ENCODE data around the gene TTYH1. TPM values are rescaled to one million over a fixed set of nuclear protein-coding genes. Genes with fewer than 3 reads are reported as not detected.

TTYH1 gene
- total RNA-seq, 1 donor from 2014 or later, result 2.9 TPM

- H3K4me1 Mint-ChIP-seq (ENCODE audit: low read depth, unreplicated experiment), result peaks cover 3% of the 10 kb centered on the region
- H3K27me3 Mint-ChIP-seq (ENCODE audit: unreplicated experiment), result peaks cover 17% of the 10 kb centered on the region
- peaks cover 22% of the 10 kb centered on the region for H3K9me3 Mint-ChIP-seq (ENCODE audit: unreplicated experiment)
- TF ChIP-seq CTCF (IDR thresholded peaks at IDR 0.05; ENCODE audit: partially characterized antibody, unreplicated experiment), result no peak
- H3K4me3 Mint-ChIP-seq (ENCODE audit: unreplicated experiment), result no peak overlapping the region
- H3K36me3 Mint-ChIP-seq (ENCODE audit: unreplicated experiment), result no peaks in the 10 kb centered on the region
- no peak for DNase-seq
- peak overlapping the region; percentile 52 for H3K27ac Mint-ChIP-seq (ENCODE audit: unreplicated experiment)
Observed at GRCh38 chr19:54459282-54460229, 44.3 kb downstream of the TTYH1 start.

- no peak overlapping the region for H3K27ac Mint-ChIP-seq (ENCODE audit: unreplicated experiment)
- TF ChIP-seq CTCF (IDR thresholded peaks at IDR 0.05; ENCODE audit: partially characterized antibody, unreplicated experiment), result no peak
- H3K4me3 Mint-ChIP-seq (ENCODE audit: unreplicated experiment), result no peak overlapping the region
- peaks cover 22% of the 10 kb centered on the region for H3K9me3 Mint-ChIP-seq (ENCODE audit: unreplicated experiment)
- peaks cover 17% of the 10 kb centered on the region for H3K27me3 Mint-ChIP-seq (ENCODE audit: unreplicated experiment)
- no peak for DNase-seq
- no peaks in the 10 kb centered on the region for H3K36me3 Mint-ChIP-seq (ENCODE audit: unreplicated experiment)
- H3K4me1 Mint-ChIP-seq (ENCODE audit: low read depth, unreplicated experiment), result peaks cover 3% of the 10 kb centered on the region
Observed at GRCh38 chr19:54460230-54461005, 45.2 kb downstream of the TTYH1 start.

- Mint-ChIP-seq H3K4me1 (ENCODE audit: low read depth, unreplicated experiment) (peaks cover 3% of the 10 kb centered on the region), H3K36me3 (ENCODE audit: unreplicated experiment) (no peaks in the 10 kb centered on the region), H3K27ac (ENCODE audit: unreplicated experiment) (peak overlapping the region; percentile 28), H3K4me3 (ENCODE audit: unreplicated experiment) (peak overlapping the region; percentile 63), H3K9me3 (ENCODE audit: unreplicated experiment) (peaks cover 22% of the 10 kb centered on the region), H3K27me3 (ENCODE audit: unreplicated experiment) (peaks cover 15% of the 10 kb centered on the region)
- TF ChIP-seq CTCF (IDR thresholded peaks at IDR 0.05; ENCODE audit: partially characterized antibody, unreplicated experiment), result no peak
- DNase-seq, result no peak
Observed at GRCh38 chr19:54461210-54461609, 45.9 kb downstream of the TTYH1 start.

- H3K4me3 Mint-ChIP-seq (ENCODE audit: unreplicated experiment), result peak overlapping the region; percentile 63
- H3K4me1 Mint-ChIP-seq (ENCODE audit: low read depth, unreplicated experiment), result peaks cover 3% of the 10 kb centered on the region
- DNase-seq, result no peak
- TF ChIP-seq CTCF (IDR thresholded peaks at IDR 0.05; ENCODE audit: partially characterized antibody, unreplicated experiment), result no peak
- peak overlapping the region; percentile 48 for H3K27ac Mint-ChIP-seq (ENCODE audit: unreplicated experiment)
- H3K9me3 Mint-ChIP-seq (ENCODE audit: unreplicated experiment), result peaks cover 21% of the 10 kb centered on the region
- H3K36me3 Mint-ChIP-seq (ENCODE audit: unreplicated experiment), result no peaks in the 10 kb centered on the region
- H3K27me3 Mint-ChIP-seq (ENCODE audit: unreplicated experiment), result peaks cover 14% of the 10 kb centered on the region
Observed at GRCh38 chr19:54461613-54462012, 46.3 kb downstream of the TTYH1 start.

All from glutamatergic neuron (in vitro differentiated cells).